RWPE2 (cell line): ENCODE data around the gene CALML3.

Source experiments
- ATAC-seq: fragments of 200-7000 bp; cut with Tn5 transposase; 3 replicates; pipeline ENCODE4 v1.9.1; 2021; ENCODE audit warnings: low read depth
- DNase-seq: peaks from one replicate; pipeline ENCODE4 v3.0.0-alpha.2; 2020; ENCODE audit warnings: low spot score
- H3K27ac ChIP-seq: fragments of 450-650 bp; 2 replicates; pipeline ENCODE4 v1.5.1; 2017; ENCODE audit warnings: mild to moderate bottlenecking; ENCODE audit not compliant: poor library complexity, severe bottlenecking
- H3K27me3 ChIP-seq: fragments of 250-450 bp; sonication (Bioruptor Pico); 2 replicates; pipeline ENCODE4 v1.5.1; 2021; ENCODE audit warnings: mild to moderate bottlenecking, moderate library complexity; ENCODE audit not compliant: insufficient read depth, poor library complexity, severe bottlenecking
- H3K36me3 ChIP-seq: fragments of 250-450 bp; sonication (Bioruptor Pico); 2 replicates; pipeline ENCODE4 v1.5.1; 2020; ENCODE audit warnings: low read depth, mild to moderate bottlenecking, moderate library complexity
- H3K4me1 ChIP-seq: fragments of 250-450 bp; sonication (Bioruptor Pico); 2 replicates; pipeline ENCODE4 v1.5.1; 2021; ENCODE audit warnings: mild to moderate bottlenecking, moderate library complexity; ENCODE audit not compliant: insufficient read depth, poor library complexity, severe bottlenecking
- H3K4me3 ChIP-seq: fragments of 250-450 bp; sonication (Bioruptor Pico); 2 replicates; pipeline ENCODE4 v1.5.1; 2021; ENCODE audit warnings: mild to moderate bottlenecking, moderate library complexity; ENCODE audit not compliant: severe bottlenecking
- H3K9me3 ChIP-seq: fragments of 250-450 bp; sonication (Bioruptor Pico); 2 replicates; pipeline ENCODE4 v1.5.1; 2021; ENCODE audit warnings: mild to moderate bottlenecking, moderate library complexity; ENCODE audit not compliant: severe bottlenecking
- CTCF ChIP-seq: fragments of 450-650 bp; IDR thresholded peaks from one replicate; pipeline ENCODE4 v1.5.1; 2017; ENCODE audit warnings: mild to moderate bottlenecking, moderate library complexity; ENCODE audit not compliant: poor library complexity, severe bottlenecking

CALML3 gene

DNA sequence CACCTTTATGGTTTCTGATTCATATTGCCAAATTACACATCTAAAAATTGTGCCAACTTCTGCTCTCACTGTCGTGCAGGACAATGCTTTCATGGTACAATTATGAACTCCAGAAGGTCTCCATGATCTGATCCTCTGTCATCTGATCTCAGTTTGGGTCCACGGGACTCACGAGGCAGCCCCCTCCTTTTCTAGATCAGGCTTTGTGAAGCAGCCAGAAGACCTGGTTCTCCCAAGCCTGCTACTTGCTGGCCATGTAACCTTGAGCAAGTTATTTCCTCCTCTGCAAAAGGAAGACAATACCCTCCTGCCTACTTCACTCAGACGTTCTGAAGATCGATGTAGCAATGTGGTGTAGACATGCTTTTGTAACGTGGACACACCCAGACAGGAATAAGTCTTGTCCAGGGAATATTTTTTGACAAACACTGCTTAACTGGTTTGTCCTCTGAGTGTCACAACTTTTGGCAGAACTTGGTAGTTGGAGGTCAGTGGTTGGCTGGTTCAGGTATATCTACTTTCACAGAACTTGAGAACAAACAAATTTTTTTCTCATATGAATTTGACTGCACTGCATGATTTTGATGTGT, 19.6 kb downstream of the CALML3 start:
- no peak for ATAC-seq
- no peak for TF ChIP-seq CTCF
- H3K4me1 ChIP-seq, result peaks cover 44% of the 10 kb centered on the region
- DNase-seq, result no peak
- H3K9me3 ChIP-seq, result peaks cover 6% of the 10 kb centered on the region
- no peak overlapping the region for H3K4me3 ChIP-seq
- no peaks in the 10 kb centered on the region for H3K36me3 ChIP-seq
- peak overlapping the region; percentile 99 for H3K27ac ChIP-seq
- H3K27me3 ChIP-seq, result no peaks in the 10 kb centered on the region

GRCh38 chr10:5545011-5545410, 20.2 kb downstream of the CALML3 start:
- no peak for ATAC-seq

GRCh38 chr10:5545426-5545777, 20.6 kb downstream of the CALML3 start:
- Histone ChIP-seq H3K4me1 (peaks cover 46% of the 10 kb centered on the region), H3K4me3 (no peak overlapping the region), H3K27ac (peak overlapping the region; percentile 99), H3K9me3 (peaks cover 6% of the 10 kb centered on the region), H3K27me3 (no peaks in the 10 kb centered on the region), H3K36me3 (no peaks in the 10 kb centered on the region)
- DNase-seq (no peak), ATAC-seq (no peak)
- TF ChIP-seq CTCF, result no peak

More at GRCh38 chr10:5545011-5545410, 20.2 kb downstream of the CALML3 start:
- H3K27me3 ChIP-seq, result no peaks in the 10 kb centered on the region
- H3K9me3 ChIP-seq, result peaks cover 6% of the 10 kb centered on the region
- peaks cover 46% of the 10 kb centered on the region for H3K4me1 ChIP-seq
- no peak for TF ChIP-seq CTCF
- no peak for DNase-seq
- H3K36me3 ChIP-seq, result no peaks in the 10 kb centered on the region
- peak overlapping the region; percentile 99 for H3K27ac ChIP-seq
- H3K4me3 ChIP-seq, result no peak overlapping the region

DNA sequence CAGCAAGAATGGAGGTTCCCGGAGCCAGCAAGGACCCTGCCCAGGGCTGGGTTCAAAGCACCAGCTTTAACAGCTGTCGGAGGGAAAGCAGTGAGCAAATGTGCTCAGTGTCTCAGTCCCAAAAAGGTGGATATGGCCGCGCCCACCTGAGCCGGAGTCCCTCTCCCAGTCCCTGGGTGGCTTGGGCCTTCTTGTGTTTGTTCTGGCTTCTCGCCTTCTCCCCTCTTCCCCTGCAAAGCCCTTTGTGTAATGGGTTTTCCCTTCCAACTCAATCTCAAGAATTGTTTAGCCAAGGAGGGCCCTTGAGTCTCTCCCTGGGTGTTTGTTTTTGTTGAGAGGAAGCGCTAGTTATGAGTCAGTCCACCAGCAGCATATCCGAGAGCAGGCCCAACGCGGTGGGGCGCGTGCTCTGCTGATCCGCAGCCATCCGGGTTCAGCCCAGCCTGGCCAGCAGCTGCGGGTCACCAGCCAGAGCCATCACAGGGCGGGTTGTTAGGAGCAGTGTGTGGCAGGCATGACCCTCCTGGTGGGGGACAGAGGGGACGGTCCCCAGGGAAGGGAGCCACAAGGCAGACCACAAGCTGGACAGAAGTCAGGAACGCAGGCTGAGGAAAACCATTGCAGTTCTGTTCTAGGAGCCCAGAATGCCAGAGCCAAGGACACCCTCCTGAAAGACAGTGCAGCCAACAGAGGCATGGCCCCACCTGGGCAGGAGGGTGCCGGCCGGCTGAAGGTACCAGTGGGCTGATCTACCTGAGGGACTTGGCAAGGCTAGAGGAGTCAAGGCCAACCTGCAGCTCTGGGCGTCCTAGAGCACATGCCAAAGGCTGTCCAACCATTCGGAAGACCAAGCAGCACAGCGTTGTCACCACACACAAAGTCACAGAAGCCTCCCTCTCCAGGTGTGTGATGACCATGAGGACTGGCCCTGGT, 21.3 kb downstream of the CALML3 start:
- H3K27ac ChIP-seq, result peak overlapping the region; percentile 99
- H3K27me3 ChIP-seq, result no peaks in the 10 kb centered on the region
- no peaks in the 10 kb centered on the region for H3K36me3 ChIP-seq
- ATAC-seq, result peak; percentile 44
- TF ChIP-seq CTCF, result no peak
- peaks cover 53% of the 10 kb centered on the region for H3K4me1 ChIP-seq
- no peak for DNase-seq
- peaks cover 6% of the 10 kb centered on the region for H3K9me3 ChIP-seq
- no peak overlapping the region for H3K4me3 ChIP-seq
